NCI-H526 treated with DMSO at 0.1 percent for 48 hours (cell line): ENCODE results near the gene RANGAP1.
A peak's percentile ranks its signal among the peaks of the same experiment; 100 is the strongest.
"Not testable (repeated sequence)": the region's sequence is repeated elsewhere in the genome, so short reads cannot be mapped to it uniquely, and the experiment has no call there.

ENCODE experiments used
- DNase-seq: peaks from one replicate; lab custom pipeline; 2025; lab: John Stamatoyannopoulos, UW

The RANGAP1 gene

GRCh38 chr22:41260871-41261270 lies 25.1 kb downstream of the RANGAP1 start:
- no peak for DNase-seq

GRCh38 chr22:41259756-41260155 lies 26.2 kb downstream of the RANGAP1 start:
- not testable (repeated sequence) for DNase-seq

GRCh38 chr22:41257696-41258095 lies 28.3 kb downstream of the RANGAP1 start:
- no peak for DNase-seq

GRCh38 chr22:41256254-41257253 lies 29.4 kb downstream of the RANGAP1 start:
- no peak for DNase-seq

GRCh38 chr22:41254230-41254629 lies 31.8 kb downstream of the RANGAP1 start:
- no peak for DNase-seq

- DNase-seq, result no peak
These were observed 33.6 kb downstream of the RANGAP1 start for GRCh38 chr22:41252365-41252764.

GRCh38 chr22:41250127-41250526 lies 35.9 kb downstream of the RANGAP1 start:
- no peak for DNase-seq

GRCh38 chr22:41249442-41249841 lies 36.5 kb downstream of the RANGAP1 start:
- DNase-seq, result no peak

- DNase-seq, result no peak
These were observed 37.2 kb downstream of the RANGAP1 start for GRCh38 chr22:41248758-41249157.

GRCh38 chr22:41248314-41248713 lies 37.7 kb downstream of the RANGAP1 start:
- no peak for DNase-seq

- DNase-seq, result no peak
These were observed 38.3 kb downstream of the RANGAP1 start for GRCh38 chr22:41247703-41248102.

- DNase-seq, result no peak
These were observed 40.0 kb downstream of the RANGAP1 start for GRCh38 chr22:41245917-41246499.

GRCh38 chr22:41243361-41243760 lies 42.6 kb downstream of the RANGAP1 start:
- no peak for DNase-seq

- no peak for DNase-seq
These were observed 43.4 kb downstream of the RANGAP1 start for GRCh38 chr22:41242396-41243117.

- DNase-seq, result no peak
These were observed 44.8 kb downstream of the RANGAP1 start for GRCh38 chr22:41241133-41241676.

- DNase-seq, result peak; percentile 10
These were observed 45.4 kb downstream of the RANGAP1 start, which contains the start of gene CHADL for GRCh38 chr22:41240377-41241132. TSS of gene CHADL (minus strand) at chr22:41240931. CDS start at chr22:41240881, 50 bp downstream.

- DNase-seq, result no peak
These were observed 46.4 kb downstream of the RANGAP1 start for GRCh38 chr22:41239443-41240128.

- no peak for DNase-seq
These were observed 47.2 kb downstream of the RANGAP1 start for GRCh38 chr22:41238570-41239442.

- no peak for DNase-seq
These were observed 48.0 kb downstream of the RANGAP1 start for GRCh38 chr22:41237707-41238569.
